COR-L47 (cell line): Measurements from ENCODE around the gene TIMP3.

Experiments used
- DNase-seq: peaks from one replicate; lab custom pipeline; 2025; lab: John Stamatoyannopoulos, UW

TIMP3 gene

DNA sequence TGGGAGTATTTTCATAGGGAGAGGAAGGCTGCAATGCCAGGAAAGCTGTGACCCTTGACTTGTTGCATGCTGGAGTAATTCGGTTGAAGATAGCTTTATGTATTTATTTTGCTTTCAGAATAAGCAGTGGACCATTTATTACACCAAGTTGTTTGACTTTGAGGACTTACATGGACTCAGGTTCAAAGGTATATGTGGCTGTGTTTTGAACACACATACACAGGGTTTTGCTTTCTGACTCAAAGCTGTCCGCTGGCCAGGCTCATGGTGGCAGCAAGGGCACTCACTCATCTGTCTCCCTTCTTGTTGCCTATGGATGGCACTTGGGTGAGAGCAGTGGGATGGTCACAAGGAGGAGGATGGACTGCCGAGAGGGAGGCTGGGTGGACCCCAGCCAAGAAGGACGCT is 6.5 kb downstream of the TIMP3 start:
- no peak for DNase-seq

DNA sequence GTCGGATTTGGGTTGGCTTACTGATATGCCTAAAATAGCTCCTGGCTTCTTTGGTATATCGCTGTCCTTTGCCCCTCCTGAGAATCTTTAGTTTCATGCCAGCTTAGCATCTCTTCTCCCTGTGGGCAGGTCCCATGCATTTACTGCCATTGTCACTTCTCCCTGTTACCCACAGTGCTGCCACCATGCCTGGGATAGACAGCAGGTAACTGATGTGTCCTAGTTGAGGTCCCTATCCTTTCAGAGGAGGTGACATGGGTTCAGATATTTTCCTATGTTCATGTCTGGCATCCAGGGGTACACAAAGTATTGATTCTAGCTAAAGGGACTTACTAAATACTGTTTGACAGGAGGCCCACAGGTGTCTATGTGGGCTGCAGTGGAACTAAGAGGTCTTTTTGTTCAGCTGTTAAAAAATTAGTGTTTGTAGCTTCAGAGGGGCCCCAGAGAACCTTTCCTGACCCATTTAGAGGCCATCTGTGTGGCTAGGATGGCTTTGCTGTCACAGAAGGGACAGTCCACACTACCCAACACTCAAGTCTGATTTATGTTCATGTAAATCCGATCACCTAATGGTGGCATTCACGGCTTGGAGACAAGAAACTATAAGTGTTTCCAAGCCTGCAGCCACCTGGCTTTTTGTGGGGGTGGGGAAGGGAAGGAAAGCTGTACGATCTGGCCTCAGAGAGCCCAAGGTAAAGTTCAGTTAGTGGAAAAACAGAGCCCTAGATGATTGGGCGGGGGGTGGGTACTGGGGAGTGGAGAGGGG is 8.5 kb downstream of the TIMP3 start:
- DNase-seq: no peak

GRCh38 chr22:32810555-32811133 is 9.1 kb downstream of the TIMP3 start:
- DNase-seq: no peak

- no peak for DNase-seq
Observed at GRCh38 chr22:32811788-32812545, 10.5 kb downstream of the TIMP3 start.

GRCh38 chr22:32814285-32814860 is 12.9 kb downstream of the TIMP3 start:
- no peak for DNase-seq

- no peak for DNase-seq
Observed at GRCh38 chr22:32815059-32815458, 13.6 kb downstream of the TIMP3 start.

- no peak for DNase-seq
Observed at GRCh38 chr22:32815943-32816342, 14.4 kb downstream of the TIMP3 start.

DNA sequence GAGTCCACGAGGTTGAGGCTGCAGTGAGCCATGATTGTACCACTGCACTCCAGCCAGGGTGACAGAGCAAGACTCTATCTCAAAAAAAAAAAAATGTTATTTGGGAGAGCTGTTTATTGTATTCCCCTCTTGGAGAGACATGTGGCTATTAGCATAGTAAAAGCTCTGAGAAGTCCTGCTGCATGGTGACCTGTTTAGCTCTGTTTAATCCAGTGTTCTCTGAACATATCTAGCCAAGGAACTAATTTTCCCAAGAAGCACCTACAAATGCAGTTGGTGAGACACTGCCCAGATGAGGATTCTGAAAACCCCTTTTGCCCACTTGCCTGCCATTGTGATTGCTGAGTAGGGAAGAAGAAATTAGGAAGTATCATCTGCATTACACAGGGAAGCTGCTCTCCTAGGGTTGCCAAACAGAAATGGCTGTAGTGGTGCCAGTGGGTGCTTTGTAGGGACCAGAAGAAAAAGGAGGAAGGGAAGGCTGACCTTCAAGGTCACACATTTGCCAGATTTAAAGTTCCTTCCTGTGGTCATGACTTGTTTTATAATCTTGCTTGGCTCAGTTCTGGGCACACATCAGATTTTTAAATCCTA is 15.7 kb downstream of the TIMP3 start:
- no peak for DNase-seq

GRCh38 chr22:32818446-32819115 is 17.1 kb downstream of the TIMP3 start:
- DNase-seq: no peak

- no peak for DNase-seq
Observed at GRCh38 chr22:32819120-32819519, 17.6 kb downstream of the TIMP3 start.

GRCh38 chr22:32820131-32821119 is 18.9 kb downstream of the TIMP3 start:
- no peak for DNase-seq

GRCh38 chr22:32822179-32822877 is 20.8 kb downstream of the TIMP3 start:
- no peak for DNase-seq

- DNase-seq: peak; percentile 7
Observed at GRCh38 chr22:32823024-32823730, 21.7 kb downstream of the TIMP3 start.

DNA sequence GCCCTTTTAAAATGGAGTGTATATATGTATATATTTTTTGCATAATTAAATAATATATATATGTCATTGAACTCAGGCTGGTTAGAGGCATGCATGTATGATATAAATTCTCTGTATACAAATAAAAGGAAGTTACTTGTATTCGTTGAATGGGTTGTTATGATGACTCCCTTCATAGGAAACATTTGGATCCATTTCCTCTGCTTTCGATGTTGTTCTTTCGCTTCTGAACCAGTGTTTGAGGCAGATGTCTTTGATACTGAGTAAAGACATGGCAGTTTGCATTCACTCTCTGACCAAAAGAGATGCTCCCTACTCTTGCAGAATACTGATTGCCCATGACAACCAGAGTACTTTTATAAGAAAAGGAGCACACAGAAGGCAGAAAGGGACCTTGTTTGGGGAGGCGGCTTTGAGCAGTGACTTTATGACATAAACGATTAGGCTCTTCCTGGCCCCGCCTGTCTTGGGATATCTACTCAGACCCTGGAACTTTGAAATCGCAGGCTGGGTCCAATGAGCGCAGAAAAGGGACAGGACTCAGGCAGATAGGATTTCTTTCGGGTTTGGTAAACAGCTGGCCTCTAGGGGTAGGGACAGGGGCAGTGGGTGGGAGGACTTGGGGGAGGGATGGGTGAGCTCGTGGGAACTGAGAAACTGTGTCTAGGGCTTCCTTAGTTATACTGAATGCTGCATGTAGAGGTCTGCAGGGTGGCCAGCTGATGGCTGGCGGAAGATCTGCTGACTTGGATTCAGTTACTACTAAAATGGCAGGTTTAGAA is 23.2 kb downstream of the TIMP3 start:
- DNase-seq: no peak

- DNase-seq: no peak
Observed at GRCh38 chr22:32826537-32826936, 25.0 kb downstream of the TIMP3 start.

GRCh38 chr22:32827049-32827602 is 25.6 kb downstream of the TIMP3 start:
- DNase-seq: no peak

DNA sequence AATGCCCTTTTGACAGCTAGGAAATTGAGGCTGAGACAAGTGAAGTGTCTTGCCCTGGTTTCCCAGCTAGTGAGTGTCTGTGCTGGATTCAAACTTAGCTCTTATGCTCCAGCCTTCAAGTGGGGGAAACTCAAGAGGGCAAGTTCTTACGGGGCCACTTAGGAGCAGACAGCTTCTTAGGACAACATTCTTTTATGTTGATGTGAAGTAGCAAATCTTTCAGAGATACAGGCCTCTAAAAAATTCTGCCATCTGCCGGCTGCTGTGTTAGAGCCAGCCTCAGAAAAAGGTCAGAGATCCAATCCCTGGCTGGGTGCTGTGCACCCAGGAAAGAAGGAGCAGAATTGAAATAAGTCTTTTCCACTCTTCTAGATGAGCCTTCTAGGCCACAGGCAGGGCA is 26.6 kb downstream of the TIMP3 start:
- no peak for DNase-seq

DNA sequence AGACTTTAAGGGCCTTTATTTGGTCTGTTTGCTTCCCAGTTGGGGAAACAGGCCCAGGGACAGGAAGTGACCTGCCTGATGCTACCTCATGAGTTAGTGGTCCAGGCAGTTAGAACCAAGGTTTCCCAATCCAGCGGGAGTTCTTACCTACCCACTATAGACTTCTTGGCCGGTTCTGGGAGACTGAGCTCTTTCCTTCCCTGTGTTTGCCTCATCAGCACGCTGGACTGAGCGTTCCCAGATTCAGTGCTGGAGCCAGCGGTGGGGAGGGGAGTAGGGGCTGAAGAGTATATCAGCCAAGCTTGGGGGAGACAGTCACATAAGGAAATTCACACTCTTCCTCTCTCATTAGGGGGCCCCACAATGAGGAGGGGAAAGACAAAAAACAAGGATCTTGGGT is 27.1 kb downstream of the TIMP3 start:
- no peak for DNase-seq
